HepG2 (cell line): ENCODE results near the gene PDZD7. TPM values are rescaled to one million over a fixed set of nuclear protein-coding genes. Genes with fewer than 3 reads are reported as not detected.

Experiments
- ATAC-seq: fragments of 200-7000 bp; cut with Tn5 transposase; 3 replicates; pipeline ENCODE4 v1.9.1; 2020; ENCODE audit warnings: mild to moderate bottlenecking, moderate library complexity
- BruUV-seq: library from RNA; stranded (reverse); fragments of 400-500 nt; replicated peaks from 2 replicates; lab custom pipeline; 2021; lab: Mats Ljungman, UMichigan
- CTCF ChIA-PET: fragments of 300-600 bp; formaldehyde crosslinking; extraction: SDS; loops from one replicate; lab custom pipeline; 2021; ENCODE audit warnings: low total read pairs, inconsistent platforms, low intra/inter-chr PET ratio; lab: Yijun Ruan, JAX
- POLR2A ChIA-PET: fragments of 350-600 bp; sonication (Branson Sonifier 250); formaldehyde crosslinking; loops from one replicate; lab custom pipeline; 2020; ENCODE audit warnings: antibody characterized with exemption, inconsistent platforms; lab: Yijun Ruan, JAX
- DNase-seq: peaks from one replicate; pipeline ENCODE4 v3.0.0-alpha.2; 2015; ENCODE audit warnings: low spot score
- FAIRE-seq: peaks from 3 replicates; lab custom pipeline; 2011; peaks lifted over from hg19 to GRCh38; lab: Jason Lieb, UNC
- H2AFZ ChIP-seq: one replicate; pipeline ENCODE4 v1.6.1; 2011; ENCODE audit warnings: low read length, inconsistent platforms
- H3K27ac ChIP-seq: fragments of 300-600 bp; 3 replicates; pipeline ENCODE4 v1.8.0; 2011; ENCODE audit warnings: mixed run types, mild to moderate bottlenecking, mixed read lengths, low read length, inconsistent platforms; ENCODE audit not compliant: insufficient read depth; ENCODE audit errors: extremely low read length
- H3K27me3 ChIP-seq, 2 experiments: fragments of 200-600 bp in 1 of 2; 2 replicates in 1 of 2; 3 replicates in 1 of 2; pipeline versions ENCODE4 v1.6.0 to v1.8.0; 2011; ENCODE audit warnings: low read length in 2 of 2, mild to moderate bottlenecking in 2 of 2, moderate library complexity in 2 of 2, inconsistent platforms in 1 of 2; ENCODE audit not compliant: insufficient read depth in 2 of 2, control insufficient read depth in 1 of 2
- H3K36me3 ChIP-seq, 2 experiments: fragments of 200-600 bp in 1 of 2; replicated peaks in 1 of 2; 2 replicates in 1 of 2; 3 replicates in 1 of 2; pipeline versions ENCODE4 v1.5.1 to v1.8.0; 2011; ENCODE audit warnings: low read length in 2 of 2, inconsistent platforms in 1 of 2; ENCODE audit not compliant: insufficient read depth in 2 of 2, control insufficient read depth in 1 of 2
- H3K4me1 ChIP-seq: 2 replicates; pipeline ENCODE4 v1.5.1; 2012; ENCODE audit warnings: low read length, inconsistent platforms; ENCODE audit not compliant: insufficient read depth
- H3K4me2 ChIP-seq: 2 replicates; pipeline ENCODE4 v1.6.0; 2011; ENCODE audit warnings: low read depth, low read length, inconsistent platforms
- H3K4me3 ChIP-seq, 3 experiments: fragments of 200-600 bp in 1 of 3; sonication (generic), shearing (Covaris generic) in 1 of 3; replicated peaks in 1 of 3; 2 replicates each; pipeline ENCODE4 v1.5.1; 2011 to 2016; ENCODE audit warnings: low read length in 3 of 3, inconsistent platforms in 2 of 3, low read depth in 2 of 3, mild to moderate bottlenecking in 2 of 3, control low read depth in 1 of 3, mixed read lengths in 1 of 3; ENCODE audit not compliant: insufficient read depth in 1 of 3
- H3K79me2 ChIP-seq: one replicate; pipeline ENCODE4 v1.6.1; 2011; ENCODE audit warnings: low read length, inconsistent platforms; ENCODE audit not compliant: insufficient read depth
- H3K9ac ChIP-seq: 2 replicates; pipeline ENCODE4 v1.6.0; 2011; ENCODE audit warnings: mild to moderate bottlenecking, low read depth, low read length, inconsistent platforms; ENCODE audit not compliant: insufficient read depth
- H3K9me3 ChIP-seq: 2 replicates; pipeline ENCODE4 v1.5.1; 2012; ENCODE audit warnings: mild to moderate bottlenecking, low read length
- H4K20me1 ChIP-seq: 2 replicates; pipeline ENCODE4 v1.6.0; 2011; ENCODE audit warnings: inconsistent platforms, mild to moderate bottlenecking, low read length, moderate library complexity; ENCODE audit not compliant: insufficient read depth
- ELF4 ChIP-seq: sonication (generic); formaldehyde crosslinking; IDR thresholded peaks from 2 replicates; pipeline ENCODE4 v1.5.0; 2020; ENCODE audit warnings: missing genetic modification reagents, mild to moderate bottlenecking, moderate library complexity, borderline replicate concordance
- XBP1 ChIP-seq: sonication (generic); formaldehyde crosslinking; IDR thresholded peaks from 2 replicates; pipeline ENCODE4 v1.5.0; 2020; ENCODE audit warnings: missing genetic modification reagents
- ZBTB33 ChIP-seq: sonication (generic); formaldehyde crosslinking; IDR thresholded peaks from 2 replicates; pipeline ENCODE4 v1.4.0; 2020; ENCODE audit warnings: missing genetic modification reagents
- WGBS: methylation state at CpG from one replicate; pipeline ENCODE4 v1.1.6; 2017; ENCODE audit warnings: low lambda C conversion rate; 5-methylcytosine and 5-hydroxymethylcytosine counted together
- in situ Hi-C: cut with HindIII; loops from 2 replicates; pipeline ENCODE4 v1.10.0; 2017; ENCODE audit warnings: low pct_unique_long_range_greater_than_20kb; ENCODE audit not compliant: extremely low pct_ligation_motif_present
- intact Hi-C: fragments of 100-400 bp; cut with micrococcal nuclease; formaldehyde crosslinking; loops from one replicate; pipeline ENCODE4 v1.10.0; 2022; ENCODE audit not compliant: unreplicated experiment
- polyA plus RNA-seq, 8 experiments: library from polyadenylated mRNA; depleted of rRNA in 3 of 8; stranded (reverse) in 7 of 8; unstranded in 1 of 8; fragments of >200 nt; fragmentation: Illumina TruSeq in 4 of 8; extraction: Trizol in 4 of 8; gene quantifications; 2 replicates each; pipeline versions ENCODE4 v1.2.1 to v1.2.3, GENCODE V29; 2011 to 2016; ENCODE audit warnings: low read depth in 4 of 8, missing spikeins in 1 of 8, mixed read lengths in 1 of 8; ENCODE audit not compliant: insufficient read depth in 1 of 8
- total RNA-seq, 5 experiments: library from RNA; depleted of rRNA; stranded (reverse); fragments of >200 nt; fragmentation: Illumina TruSeq; extraction: Trizol; gene quantifications; 2 replicates each; pipeline ENCODE4 v1.2.3, GENCODE V29; 2016; ENCODE audit warnings: low read depth in 1 of 5

The PDZD7 gene
- total and polyA plus RNA-seq, 2 of the 13 experiments (the other 11 are each of a cell fraction or from before 2014, with no cell fraction given), result 0.58 to 0.73 TPM

GRCh38 chr10:101047961-101048892 is 17.3 kb upstream of the PDZD7 start:
- in situ Hi-C loops, result no loop called here
- POLR2A ChIA-PET, result interaction anchor here (2.8 kb wide), 1 partner anchor 13 kb away, joined by 20 read pairs; the partner anchor contains the start of gene KAZALD1

More at GRCh38 chr10:101047961-101048892, 17.3 kb upstream of the PDZD7 start:
- DNase-seq, result no peak
- no TSS peak for BruUV-seq
- Histone ChIP-seq H3K79me2 (no peaks in the 10 kb centered on the region), H2AFZ (no peak overlapping the region), H3K4me1 (peaks cover 46% of the 10 kb centered on the region), H3K4me2 (no peak overlapping the region), H3K36me3 (no peaks in the 10 kb centered on the region)
- FAIRE-seq, result no peak
- WGBS, result 88% methylated on average over 62 of the region's 62 CpGs
- CTCF ChIA-PET, result no interaction called here
- no peak for ATAC-seq
- intact Hi-C loops, result no loop called here
- TF ChIP-seq ZBTB33 (CRISPR knock-in tag) (peak; percentile 16; the same call in 1 of the 2 replicates), ELF4 (CRISPR knock-in tag) (no peak), XBP1 (CRISPR knock-in tag) (no peak)
- TF ChIP-seq, all 625 proteins: peak for 1
- no peak overlapping the region for H3K27ac ChIP-seq
- H3K27me3 ChIP-seq, result no peaks in the 10 kb centered on the region; a peak in 1 of 5 replicates
- no peaks in the 10 kb centered on the region for H3K9me3 ChIP-seq
- H3K4me3 ChIP-seq, result no peak overlapping the region
- no peaks in the 10 kb centered on the region for H4K20me1 ChIP-seq
- H3K9ac ChIP-seq, result no peak overlapping the region
